HCT116 (cell line): ENCODE data around the gene NMB.

Source experiments
- EZH2phosphoT487 ChIP-seq: fragments of 200-600 bp; IDR thresholded peaks from 2 replicates; pipeline ENCODE4 v1.6.1; 2018; ENCODE audit warnings: antibody characterized with exemption, borderline replicate concordance
- FOSL1 ChIP-seq: IDR thresholded peaks from 2 replicates; pipeline ENCODE4 v1.6.1; 2012; ENCODE audit warnings: low read depth
- JUND ChIP-seq: IDR thresholded peaks from 2 replicates; pipeline ENCODE4 v1.6.1; 2012
- POLR2A ChIP-seq: IDR thresholded peaks from 2 replicates; pipeline ENCODE4 v1.7.0; 2011; ENCODE audit warnings: borderline replicate concordance; ENCODE audit not compliant: insufficient read depth, insufficient read length; ENCODE audit errors: extremely low read depth
- POLR2AphosphoS5 ChIP-seq: IDR thresholded peaks from 2 replicates; pipeline ENCODE4 v1.6.1; 2011; ENCODE audit warnings: mild to moderate bottlenecking, low read depth, low read length, moderate library complexity
- RAD21 ChIP-seq: IDR thresholded peaks from 2 replicates; pipeline ENCODE4 v1.6.1; 2012; ENCODE audit warnings: low read depth, mild to moderate bottlenecking
- SP1 ChIP-seq: IDR thresholded peaks from 2 replicates; pipeline ENCODE4 v1.6.1; 2012; ENCODE audit warnings: low read depth
- TCF7L2 ChIP-seq: IDR thresholded peaks from 2 replicates; pipeline ENCODE4 v1.7.0; 2011; ENCODE audit warnings: borderline replicate concordance, inconsistent platforms; ENCODE audit not compliant: insufficient read depth, insufficient read length; ENCODE audit errors: extremely low read depth
- YY1 ChIP-seq: IDR thresholded peaks from 2 replicates; pipeline ENCODE4 v1.6.1; 2011; ENCODE audit warnings: low read length, low read depth, moderate library complexity, mild to moderate bottlenecking; ENCODE audit not compliant: insufficient replicate concordance; ENCODE audit errors: extremely low read depth
- ZFX ChIP-seq: fragments of 450-650 bp; IDR thresholded peaks from 2 replicates; pipeline ENCODE4 v1.6.1; 2017
- ZNF274 ChIP-seq: fragments of 200-500 bp; sonication (Bioruptor generic); IDR thresholded peaks from 2 replicates; pipeline ENCODE4 v1.6.1; 2014; ENCODE audit warnings: mild to moderate bottlenecking, low read depth, low read length, inconsistent platforms
- TF ChIP-seq, protein P1 (sequence below), 3 experiments: fragments of 200-600 bp in 1 of 3; sonication (generic) in 1 of 3; IDR thresholded peaks in 2 of 3; conservative IDR thresholded peaks in 1 of 3; 2 replicates each; pipeline ENCODE4 v1.5.1; 2012 to 2017; ENCODE audit warnings: low read depth in 2 of 3, low read length in 2 of 3, antibody characterized with exemption in 1 of 3, borderline replicate concordance in 1 of 3, control low read depth in 1 of 3, mild to moderate bottlenecking in 1 of 3, mixed read lengths in 1 of 3, mixed run types in 1 of 3, moderate library complexity in 1 of 3; ENCODE audit not compliant: insufficient read depth in 1 of 3
- TF ChIP-seq, protein P2 (sequence below): IDR thresholded peaks from 2 replicates; pipeline ENCODE4 v1.6.1; 2011; ENCODE audit warnings: mild to moderate bottlenecking, low read length, moderate library complexity; ENCODE audit not compliant: insufficient replicate concordance; ENCODE audit errors: extremely low read depth
- TF ChIP-seq, protein P3 (sequence below): IDR thresholded peaks from 2 replicates; pipeline ENCODE4 v1.6.1; 2012

DNA sequence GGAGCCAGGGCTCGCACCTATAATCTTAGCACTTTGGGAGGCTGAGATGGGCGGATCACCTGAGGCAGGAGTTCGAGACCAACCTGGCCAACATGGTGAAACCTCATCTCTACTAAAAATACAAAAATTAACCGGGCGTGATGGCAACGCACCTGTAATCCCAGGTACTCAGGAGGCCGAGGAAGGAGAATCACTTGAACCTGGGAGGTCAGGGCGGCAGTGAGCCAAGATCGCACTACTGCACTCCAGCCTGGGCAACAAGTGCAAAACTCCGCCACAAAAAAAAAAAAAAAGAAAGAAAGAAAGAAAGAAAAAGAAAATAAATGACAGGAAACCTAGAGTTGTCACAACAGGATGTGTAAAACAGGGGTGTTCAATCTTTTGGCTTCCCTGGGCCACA, 3.0 kb upstream of the NMB start:
- TF ChIP-seq, protein P1, sequence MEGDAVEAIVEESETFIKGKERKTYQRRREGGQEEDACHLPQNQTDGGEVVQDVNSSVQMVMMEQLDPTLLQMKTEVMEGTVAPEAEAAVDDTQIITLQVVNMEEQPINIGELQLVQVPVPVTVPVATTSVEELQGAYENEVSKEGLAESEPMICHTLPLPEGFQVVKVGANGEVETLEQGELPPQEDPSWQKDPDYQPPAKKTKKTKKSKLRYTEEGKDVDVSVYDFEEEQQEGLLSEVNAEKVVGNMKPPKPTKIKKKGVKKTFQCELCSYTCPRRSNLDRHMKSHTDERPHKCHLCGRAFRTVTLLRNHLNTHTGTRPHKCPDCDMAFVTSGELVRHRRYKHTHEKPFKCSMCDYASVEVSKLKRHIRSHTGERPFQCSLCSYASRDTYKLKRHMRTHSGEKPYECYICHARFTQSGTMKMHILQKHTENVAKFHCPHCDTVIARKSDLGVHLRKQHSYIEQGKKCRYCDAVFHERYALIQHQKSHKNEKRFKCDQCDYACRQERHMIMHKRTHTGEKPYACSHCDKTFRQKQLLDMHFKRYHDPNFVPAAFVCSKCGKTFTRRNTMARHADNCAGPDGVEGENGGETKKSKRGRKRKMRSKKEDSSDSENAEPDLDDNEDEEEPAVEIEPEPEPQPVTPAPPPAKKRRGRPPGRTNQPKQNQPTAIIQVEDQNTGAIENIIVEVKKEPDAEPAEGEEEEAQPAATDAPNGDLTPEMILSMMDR (IDR thresholded peaks at IDR 0.05 in 2 of 3, conservative IDR thresholded peaks at IDR 0.05 in 1 of 3; ENCODE audit: borderline replicate concordance in 1 of 3, insufficient read depth in 1 of 3, low read depth in 2 of 3, low read length in 2 of 3), result no peak
- TF ChIP-seq FOSL1, result no peak
- TF ChIP-seq EZH2phosphoT487, result no peak
- TF ChIP-seq ZFX, result no peak
- TF ChIP-seq SP1, result no peak
- TF ChIP-seq RAD21, result no peak
- no peak for TF ChIP-seq POLR2A
- TF ChIP-seq ZNF274, result no peak
- TF ChIP-seq POLR2AphosphoS5, result no peak
- TF ChIP-seq, protein P2, sequence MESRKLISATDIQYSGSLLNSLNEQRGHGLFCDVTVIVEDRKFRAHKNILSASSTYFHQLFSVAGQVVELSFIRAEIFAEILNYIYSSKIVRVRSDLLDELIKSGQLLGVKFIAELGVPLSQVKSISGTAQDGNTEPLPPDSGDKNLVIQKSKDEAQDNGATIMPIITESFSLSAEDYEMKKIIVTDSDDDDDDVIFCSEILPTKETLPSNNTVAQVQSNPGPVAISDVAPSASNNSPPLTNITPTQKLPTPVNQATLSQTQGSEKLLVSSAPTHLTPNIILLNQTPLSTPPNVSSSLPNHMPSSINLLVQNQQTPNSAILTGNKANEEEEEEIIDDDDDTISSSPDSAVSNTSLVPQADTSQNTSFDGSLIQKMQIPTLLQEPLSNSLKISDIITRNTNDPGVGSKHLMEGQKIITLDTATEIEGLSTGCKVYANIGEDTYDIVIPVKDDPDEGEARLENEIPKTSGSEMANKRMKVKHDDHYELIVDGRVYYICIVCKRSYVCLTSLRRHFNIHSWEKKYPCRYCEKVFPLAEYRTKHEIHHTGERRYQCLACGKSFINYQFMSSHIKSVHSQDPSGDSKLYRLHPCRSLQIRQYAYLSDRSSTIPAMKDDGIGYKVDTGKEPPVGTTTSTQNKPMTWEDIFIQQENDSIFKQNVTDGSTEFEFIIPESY, result no peak
- TF ChIP-seq, protein P3, sequence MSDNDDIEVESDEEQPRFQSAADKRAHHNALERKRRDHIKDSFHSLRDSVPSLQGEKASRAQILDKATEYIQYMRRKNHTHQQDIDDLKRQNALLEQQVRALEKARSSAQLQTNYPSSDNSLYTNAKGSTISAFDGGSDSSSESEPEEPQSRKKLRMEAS, result no peak
- TF ChIP-seq TCF7L2, result no peak
- TF ChIP-seq JUND, result no peak
- TF ChIP-seq YY1, result no peak
